ENCODE measurements around the gene TRIO. TPM values are rescaled to one million over a fixed set of nuclear protein-coding genes. Genes with fewer than 3 reads are reported as not detected.

TRIO gene
- total RNA-seq, 1 experiment from 2014 or later: 68.4 TPM

DNA sequence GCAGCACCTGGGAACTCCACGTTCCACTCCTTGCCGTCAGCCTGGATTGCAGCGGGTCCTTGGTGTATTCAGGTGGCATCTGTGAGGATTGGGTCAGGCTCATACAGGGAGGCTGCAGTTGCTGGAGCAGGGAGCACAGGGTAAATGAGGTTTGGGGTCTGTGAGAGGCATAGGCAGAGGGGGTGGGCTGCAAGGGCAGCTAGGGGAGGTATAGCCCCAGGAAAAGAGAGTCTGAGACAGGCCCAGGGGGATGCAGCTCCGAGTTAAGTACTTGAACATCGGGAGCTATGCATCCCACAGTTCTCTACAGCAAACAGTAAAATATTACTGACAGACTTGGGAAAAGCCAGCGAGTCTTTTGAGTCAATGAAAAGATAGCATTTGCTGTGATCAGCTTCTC is 101.6 kb downstream of the TRIO start (continued):
- TF ChIP-seq, protein P1, sequence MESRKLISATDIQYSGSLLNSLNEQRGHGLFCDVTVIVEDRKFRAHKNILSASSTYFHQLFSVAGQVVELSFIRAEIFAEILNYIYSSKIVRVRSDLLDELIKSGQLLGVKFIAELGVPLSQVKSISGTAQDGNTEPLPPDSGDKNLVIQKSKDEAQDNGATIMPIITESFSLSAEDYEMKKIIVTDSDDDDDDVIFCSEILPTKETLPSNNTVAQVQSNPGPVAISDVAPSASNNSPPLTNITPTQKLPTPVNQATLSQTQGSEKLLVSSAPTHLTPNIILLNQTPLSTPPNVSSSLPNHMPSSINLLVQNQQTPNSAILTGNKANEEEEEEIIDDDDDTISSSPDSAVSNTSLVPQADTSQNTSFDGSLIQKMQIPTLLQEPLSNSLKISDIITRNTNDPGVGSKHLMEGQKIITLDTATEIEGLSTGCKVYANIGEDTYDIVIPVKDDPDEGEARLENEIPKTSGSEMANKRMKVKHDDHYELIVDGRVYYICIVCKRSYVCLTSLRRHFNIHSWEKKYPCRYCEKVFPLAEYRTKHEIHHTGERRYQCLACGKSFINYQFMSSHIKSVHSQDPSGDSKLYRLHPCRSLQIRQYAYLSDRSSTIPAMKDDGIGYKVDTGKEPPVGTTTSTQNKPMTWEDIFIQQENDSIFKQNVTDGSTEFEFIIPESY (IDR thresholded peaks at IDR 0.05; ENCODE audit: extremely low read depth, insufficient replicate concordance, low read length): no peak
- TF ChIP-seq CEBPB (IDR thresholded peaks at IDR 0.05; ENCODE audit: low read depth): no peak

DNA sequence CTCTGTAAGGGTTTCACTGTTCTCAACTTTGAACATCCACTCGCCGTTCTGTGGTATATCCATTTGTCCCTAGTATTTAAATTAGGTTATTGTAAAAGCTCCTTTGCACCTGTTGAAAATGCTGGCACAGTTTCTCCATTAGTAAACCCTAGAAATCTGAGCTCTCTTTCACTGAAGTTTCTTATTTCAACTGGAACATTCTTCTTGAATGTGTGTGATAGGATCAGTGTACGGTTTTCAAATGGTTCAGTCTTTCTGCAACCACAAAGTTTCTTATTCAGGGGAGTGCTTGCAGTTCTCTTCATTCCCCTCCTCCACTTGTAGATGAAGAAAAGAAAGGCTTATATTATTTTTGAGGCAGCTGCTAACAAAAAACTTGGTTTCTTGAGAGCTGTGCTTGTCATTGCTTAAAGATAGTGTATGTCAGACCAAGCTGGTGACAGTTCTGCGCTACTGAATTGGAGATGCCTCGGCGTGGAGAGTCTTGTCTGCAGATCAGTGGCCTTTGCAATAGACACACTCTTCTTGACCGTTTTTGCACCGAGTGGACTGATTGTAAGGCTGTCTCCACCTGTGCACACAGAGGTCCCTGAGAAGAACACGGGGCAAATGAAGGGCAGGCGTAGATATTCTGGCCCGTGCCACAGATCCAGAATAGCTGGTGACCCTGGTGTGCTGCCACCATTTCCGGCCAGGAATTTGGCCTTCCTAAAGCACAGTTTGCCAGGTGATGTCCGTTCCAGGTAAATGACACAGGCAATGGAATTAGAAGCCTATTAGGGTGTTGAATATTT is 102.2 kb downstream of the TRIO start:
- Histone ChIP-seq H2AFZ (ENCODE audit: low read depth, low read length, poor library complexity, severe bottlenecking) (no peak overlapping the region), H3K4me2 (ENCODE audit: low read length) (no peak overlapping the region), H3K27me3 (ENCODE audit: insufficient read depth, low read length) (no peaks in the 10 kb centered on the region), H3K4me3 (replicated peaks in 1 of 2; ENCODE audit: low read depth in 1 of 2, low read length in 2 of 2) (no peak overlapping the region), H3K27ac (ENCODE audit: low read depth, low read length) (no peak overlapping the region), H3K36me3 (ENCODE audit: control insufficient read depth in 1 of 2, insufficient read depth in 2 of 2, low read length in 2 of 2) (no peaks in the 10 kb centered on the region), H3K4me1 (ENCODE audit: control insufficient read depth in 1 of 2, insufficient read depth in 2 of 2, low read length in 2 of 2) (no peaks in the 10 kb centered on the region; a peak in 1 of 4 replicates), H3K9me2 (ENCODE audit: insufficient read depth) (no peaks in the 10 kb centered on the region), H3K9ac (ENCODE audit: low read length) (no peak overlapping the region), H4K20me1 (ENCODE audit: insufficient read depth) (peaks cover 4% of the 10 kb centered on the region; the same call in 1 of the 2 replicates), H3K9me3 (ENCODE audit: control insufficient read depth in 1 of 2, insufficient read depth in 1 of 2, low read depth in 1 of 2, low read length in 2 of 2) (no peaks in the 10 kb centered on the region), H3K79me2 (ENCODE audit: insufficient read depth, low read length) (peaks cover 97% of the 10 kb centered on the region)
- POLR2A ChIA-PET: no interaction called here
- RAD21 ChIA-PET (ENCODE audit: low non-redundant PET in 1 of 2, low total read pairs in 2 of 2, uncharacterized antibody in 2 of 2, unreplicated experiment in 2 of 2): no interaction called here
- intact Hi-C loops (cut with micrococcal nuclease): no loop called here
- DNase-seq (ENCODE audit: low read depth, low spot score) (no peak), ATAC-seq (no peak)
- TF ChIP-seq CEBPB (IDR thresholded peaks at IDR 0.05; ENCODE audit: low read depth) (no peak), FOSL1 (IDR thresholded peaks at IDR 0.05; ENCODE audit: low read depth) (no peak), EZH2 (IDR thresholded peaks at IDR 0.05) (no peak), SP1 (IDR thresholded peaks at IDR 0.05; ENCODE audit: low read depth) (no peak)
- TF ChIP-seq, protein P2, sequence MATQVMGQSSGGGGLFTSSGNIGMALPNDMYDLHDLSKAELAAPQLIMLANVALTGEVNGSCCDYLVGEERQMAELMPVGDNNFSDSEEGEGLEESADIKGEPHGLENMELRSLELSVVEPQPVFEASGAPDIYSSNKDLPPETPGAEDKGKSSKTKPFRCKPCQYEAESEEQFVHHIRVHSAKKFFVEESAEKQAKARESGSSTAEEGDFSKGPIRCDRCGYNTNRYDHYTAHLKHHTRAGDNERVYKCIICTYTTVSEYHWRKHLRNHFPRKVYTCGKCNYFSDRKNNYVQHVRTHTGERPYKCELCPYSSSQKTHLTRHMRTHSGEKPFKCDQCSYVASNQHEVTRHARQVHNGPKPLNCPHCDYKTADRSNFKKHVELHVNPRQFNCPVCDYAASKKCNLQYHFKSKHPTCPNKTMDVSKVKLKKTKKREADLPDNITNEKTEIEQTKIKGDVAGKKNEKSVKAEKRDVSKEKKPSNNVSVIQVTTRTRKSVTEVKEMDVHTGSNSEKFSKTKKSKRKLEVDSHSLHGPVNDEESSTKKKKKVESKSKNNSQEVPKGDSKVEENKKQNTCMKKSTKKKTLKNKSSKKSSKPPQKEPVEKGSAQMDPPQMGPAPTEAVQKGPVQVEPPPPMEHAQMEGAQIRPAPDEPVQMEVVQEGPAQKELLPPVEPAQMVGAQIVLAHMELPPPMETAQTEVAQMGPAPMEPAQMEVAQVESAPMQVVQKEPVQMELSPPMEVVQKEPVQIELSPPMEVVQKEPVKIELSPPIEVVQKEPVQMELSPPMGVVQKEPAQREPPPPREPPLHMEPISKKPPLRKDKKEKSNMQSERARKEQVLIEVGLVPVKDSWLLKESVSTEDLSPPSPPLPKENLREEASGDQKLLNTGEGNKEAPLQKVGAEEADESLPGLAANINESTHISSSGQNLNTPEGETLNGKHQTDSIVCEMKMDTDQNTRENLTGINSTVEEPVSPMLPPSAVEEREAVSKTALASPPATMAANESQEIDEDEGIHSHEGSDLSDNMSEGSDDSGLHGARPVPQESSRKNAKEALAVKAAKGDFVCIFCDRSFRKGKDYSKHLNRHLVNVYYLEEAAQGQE (IDR thresholded peaks at IDR 0.05; ENCODE audit: low read depth): no peak
- BruUV-seq (replicated peaks): no TSS peak
- CTCF ChIA-PET: no interaction called here

Data from HCT116 (cell line).